Measurements from ENCODE around the gene C1QTNF3.

- TF ChIP-seq POLR2A (IDR thresholded peaks at IDR 0.05) = no peak
- TF ChIP-seq CTCF (IDR thresholded peaks at IDR 0.05) = no peak
Measured at GRCh38 chr5:33984178-33984577, 58.8 kb downstream of the C1QTNF3 start.
